ENCODE measurements around the gene GRN. TPM values are rescaled to one million over a fixed set of nuclear protein-coding genes. Genes with fewer than 3 reads are reported as not detected.

The GRN gene
- total and polyA plus RNA-seq, 2 donors (not counting 3 experiments of a cell fraction or from before 2014, with no cell fraction given): 343 to 1,034 TPM

GRCh38 chr17:44362949-44363612 is 18.0 kb downstream of the GRN start:
- peaks cover 5% of the 10 kb centered on the region for H3K4me1 ChIP-seq (ENCODE audit: control insufficient read depth, extremely low read depth, insufficient read depth, low read length)
- POLR2A ChIA-PET: interaction anchor here (0.5 to 0.6 kb wide), 2 partner anchors 14 to 117 kb away, joined by 3 to 5 read pairs; no protein-coding TSS in a partner anchor
- H3K27ac ChIP-seq (ENCODE audit: insufficient read depth, low read depth, low read length): no peak overlapping the region
- H3K79me2 ChIP-seq (ENCODE audit: control insufficient read depth, insufficient read depth, low read length): no peaks in the 10 kb centered on the region
- H3K9me1 ChIP-seq (replicated peaks; ENCODE audit: control insufficient read depth, extremely low read depth, insufficient read depth, low read length): no peaks in the 10 kb centered on the region
- no TSS peak for BruUV-seq (replicated peaks)
- dilution Hi-C loops (cut with MboI; ENCODE audit: extremely low pct_ligation_motif_present, low sequenced_read_pairs) (no loop called here), intact Hi-C loops (cut with micrococcal nuclease) (no loop called here)
- peak overlapping the region; percentile 63 for H3K9ac ChIP-seq (replicated peaks; ENCODE audit: extremely low read depth, insufficient read depth, low read length)
- H2AFZ ChIP-seq (ENCODE audit: low read depth, low read length): peak overlapping the region; percentile 20
- H3K36me3 ChIP-seq (ENCODE audit: control insufficient read depth in 2 of 2, extremely low read depth in 1 of 2, insufficient read depth in 2 of 2, low read length in 2 of 2): no peaks in the 10 kb centered on the region
- peaks cover 6 to 8% of the 10 kb centered on the region in 2 experiments for H3K27me3 ChIP-seq (ENCODE audit: control insufficient read depth in 2 of 2, insufficient read depth in 2 of 2, low read length in 2 of 2)
- no peak for TF ChIP-seq POLR2AphosphoS5 (IDR thresholded peaks at IDR 0.05; ENCODE audit: insufficient read depth, low read depth, low read length)
- TF ChIP-seq MYC (IDR thresholded peaks at IDR 0.05; ENCODE audit: low read depth, low read length): no peak
- no peak for TF ChIP-seq POLR2A (IDR thresholded peaks at IDR 0.05; ENCODE audit: low read depth, low read length)
- no peak for TF ChIP-seq EZH2 (IDR thresholded peaks at IDR 0.05; ENCODE audit: borderline replicate concordance, low read depth, low read length, severe bottlenecking)
- no peak for TF ChIP-seq FOS (IDR thresholded peaks at IDR 0.05; ENCODE audit: borderline replicate concordance, insufficient read depth, low read length)
- TF ChIP-seq GATA2 (IDR thresholded peaks at IDR 0.05; ENCODE audit: insufficient read depth, insufficient read length, low read depth, low read length): no peak
- TF ChIP-seq MAX (IDR thresholded peaks at IDR 0.05; ENCODE audit: insufficient read depth, insufficient read length): no peak
- no peak for TF ChIP-seq JUN (IDR thresholded peaks at IDR 0.05; ENCODE audit: borderline replicate concordance, insufficient read depth, insufficient read length, low read depth)
- no peak for TF ChIP-seq CTCF (IDR thresholded peaks at IDR 0.05; ENCODE audit: extremely low read depth in 1 of 2, insufficient read depth in 1 of 2, low read depth in 1 of 2, low read length in 2 of 2)
- CTCF ChIA-PET: interaction anchor here (0.5 to 4.1 kb wide), 29 partner anchors 8 to 194 kb away, joined by 3 to 39 read pairs (median 5); partner anchors contain the start of genes ATXN7L3 and GRN
- peak overlapping the region; percentile 62 for H3K4me2 ChIP-seq (ENCODE audit: insufficient read depth, low read length)
- no peaks in the 10 kb centered on the region for H4K20me1 ChIP-seq (replicated peaks; ENCODE audit: control insufficient read depth, extremely low read depth, insufficient read depth, low read length)
- no peaks in the 10 kb centered on the region for H3K9me3 ChIP-seq (replicated peaks; ENCODE audit: control insufficient read depth, insufficient read depth, low read length)
- peak overlapping the region; percentile 33 to 85 (median 37) for H3K4me3 ChIP-seq (replicated peaks in 1 of 3; ENCODE audit: insufficient read depth in 1 of 3, low read depth in 1 of 3, low read length in 3 of 3)
- no peak for FAIRE-seq
- DNase-seq (ENCODE audit: low read depth, low spot score): peak; percentile 18

Data from endothelial cell of umbilical vein (primary cell).